OCI-LY3 (cell line): Measurements from ENCODE around the gene RAB31.

Experiments
- H2AFZ ChIP-seq: fragments of 200-600, 300-600 bp; shearing (Covaris generic); 2 replicates; pipeline ENCODE4 v1.6.0; 2014; ENCODE audit warnings: antibody characterized with exemption, low read depth, low read length
- H3K27ac ChIP-seq: fragments of 200-600, 300-600 bp; sonication (generic); 2 replicates; pipeline ENCODE4 v1.5.1; 2014; ENCODE audit warnings: mild to moderate bottlenecking, low read length, moderate library complexity, mixed read lengths
- H3K27me3 ChIP-seq: fragments of 200-600, 300-600 bp; sonication (generic); 2 replicates; pipeline ENCODE4 v1.6.1; 2014; ENCODE audit warnings: low read depth, low read length, mixed read lengths
- H3K36me3 ChIP-seq: fragments of 200-600, 300-600 bp; sonication (generic); replicated peaks from 2 replicates; pipeline ENCODE3; 2014; ENCODE audit warnings: low read depth, low read length, mixed read lengths
- H3K4me1 ChIP-seq: fragments of 300-600, 200-600 bp; sonication (generic); 2 replicates; pipeline ENCODE4 v1.6.1; 2014; ENCODE audit warnings: low read length, mixed read lengths
- H3K4me2 ChIP-seq: fragments of 200-600, 300-600 bp; sonication (generic); 2 replicates; pipeline ENCODE4 v1.6.1; 2014; ENCODE audit warnings: low read length, mixed read lengths
- H3K4me3 ChIP-seq: fragments of 300-600, 200-600 bp; sonication (generic); 2 replicates; pipeline ENCODE4 v1.5.1; 2014; ENCODE audit warnings: antibody characterized with exemption, mild to moderate bottlenecking, low read length, moderate library complexity
- H3K79me2 ChIP-seq: fragments of 300-600, 200-600 bp; shearing (Covaris generic); 2 replicates; pipeline ENCODE4 v1.6.1; 2014; ENCODE audit warnings: mild to moderate bottlenecking, low read length, mixed read lengths
- H3K9ac ChIP-seq: fragments of 300-600, 200-600 bp; shearing (Covaris generic); 2 replicates; pipeline ENCODE4 v1.6.0; 2014; ENCODE audit warnings: mild to moderate bottlenecking, low read length, moderate library complexity
- H3K9me3 ChIP-seq: fragments of 200-600, 300-600 bp; shearing (Covaris generic); 2 replicates; pipeline ENCODE4 v1.6.1; 2014; ENCODE audit warnings: low read length, mixed read lengths; ENCODE audit not compliant: insufficient read depth
- H4K20me1 ChIP-seq: fragments of 200-600, 300-600 bp; sonication (generic); 2 replicates; pipeline ENCODE4 v1.6.1; 2016; ENCODE audit warnings: low read length, mixed read lengths; ENCODE audit not compliant: insufficient read depth
- EZH2phosphoT487 ChIP-seq: fragments of 200-600 bp; shearing (Covaris generic); IDR thresholded peaks from 2 replicates; pipeline ENCODE4 v1.6.1; 2018; ENCODE audit warnings: antibody characterized with exemption, mixed run types, low read depth
- TF ChIP-seq, protein P1 (sequence below): fragments of 200-600, 300-600 bp; sonication (generic); IDR thresholded peaks from 2 replicates; pipeline ENCODE4 v1.5.1; 2014; ENCODE audit warnings: antibody characterized with exemption, low read length, low read depth

RAB31 gene

GRCh38 chr18:9775178-9775577 lies 67.1 kb downstream of the RAB31 start:
- Histone ChIP-seq H4K20me1 (no peaks in the 10 kb centered on the region), H3K9ac (no peak overlapping the region), H3K79me2 (no peaks in the 10 kb centered on the region), H3K4me1 (peaks cover 15% of the 10 kb centered on the region), H3K4me2 (no peak overlapping the region), H2AFZ (no peak overlapping the region), H3K4me3 (no peak overlapping the region), H3K9me3 (no peaks in the 10 kb centered on the region), H3K27ac (no peak overlapping the region), H3K36me3 (no peaks in the 10 kb centered on the region), H3K27me3 (no peaks in the 10 kb centered on the region)
- no peak for TF ChIP-seq EZH2phosphoT487
- TF ChIP-seq, protein P1, sequence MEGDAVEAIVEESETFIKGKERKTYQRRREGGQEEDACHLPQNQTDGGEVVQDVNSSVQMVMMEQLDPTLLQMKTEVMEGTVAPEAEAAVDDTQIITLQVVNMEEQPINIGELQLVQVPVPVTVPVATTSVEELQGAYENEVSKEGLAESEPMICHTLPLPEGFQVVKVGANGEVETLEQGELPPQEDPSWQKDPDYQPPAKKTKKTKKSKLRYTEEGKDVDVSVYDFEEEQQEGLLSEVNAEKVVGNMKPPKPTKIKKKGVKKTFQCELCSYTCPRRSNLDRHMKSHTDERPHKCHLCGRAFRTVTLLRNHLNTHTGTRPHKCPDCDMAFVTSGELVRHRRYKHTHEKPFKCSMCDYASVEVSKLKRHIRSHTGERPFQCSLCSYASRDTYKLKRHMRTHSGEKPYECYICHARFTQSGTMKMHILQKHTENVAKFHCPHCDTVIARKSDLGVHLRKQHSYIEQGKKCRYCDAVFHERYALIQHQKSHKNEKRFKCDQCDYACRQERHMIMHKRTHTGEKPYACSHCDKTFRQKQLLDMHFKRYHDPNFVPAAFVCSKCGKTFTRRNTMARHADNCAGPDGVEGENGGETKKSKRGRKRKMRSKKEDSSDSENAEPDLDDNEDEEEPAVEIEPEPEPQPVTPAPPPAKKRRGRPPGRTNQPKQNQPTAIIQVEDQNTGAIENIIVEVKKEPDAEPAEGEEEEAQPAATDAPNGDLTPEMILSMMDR, result no peak

DNA sequence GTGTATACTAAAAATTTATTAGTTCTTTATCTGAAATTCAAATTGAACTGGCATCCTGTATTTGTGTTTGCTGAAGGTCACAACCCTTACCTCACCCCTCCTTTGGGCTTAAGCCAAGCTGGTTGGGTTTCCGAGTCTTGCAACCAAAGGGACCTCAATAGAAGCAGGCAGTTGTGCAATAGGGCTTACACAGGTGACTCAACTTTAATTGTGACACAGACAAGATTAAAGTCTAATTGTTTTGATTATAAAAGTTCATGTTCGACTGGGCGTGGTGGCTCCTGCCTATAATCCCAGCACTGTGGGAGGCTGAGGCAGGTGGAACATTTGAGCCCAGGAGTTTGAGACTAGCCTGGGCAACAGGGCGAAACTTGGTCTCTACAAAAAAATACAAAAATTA lies 71.5 kb downstream of the RAB31 start:
- Histone ChIP-seq H3K27me3 (no peaks in the 10 kb centered on the region), H4K20me1 (no peaks in the 10 kb centered on the region), H3K4me3 (no peak overlapping the region), H3K9ac (no peak overlapping the region), H2AFZ (no peak overlapping the region), H3K9me3 (no peaks in the 10 kb centered on the region), H3K4me1 (no peaks in the 10 kb centered on the region), H3K79me2 (no peaks in the 10 kb centered on the region), H3K4me2 (no peak overlapping the region), H3K27ac (no peak overlapping the region), H3K36me3 (no peaks in the 10 kb centered on the region)
- TF ChIP-seq EZH2phosphoT487, result no peak
- TF ChIP-seq, protein P1, result no peak

DNA sequence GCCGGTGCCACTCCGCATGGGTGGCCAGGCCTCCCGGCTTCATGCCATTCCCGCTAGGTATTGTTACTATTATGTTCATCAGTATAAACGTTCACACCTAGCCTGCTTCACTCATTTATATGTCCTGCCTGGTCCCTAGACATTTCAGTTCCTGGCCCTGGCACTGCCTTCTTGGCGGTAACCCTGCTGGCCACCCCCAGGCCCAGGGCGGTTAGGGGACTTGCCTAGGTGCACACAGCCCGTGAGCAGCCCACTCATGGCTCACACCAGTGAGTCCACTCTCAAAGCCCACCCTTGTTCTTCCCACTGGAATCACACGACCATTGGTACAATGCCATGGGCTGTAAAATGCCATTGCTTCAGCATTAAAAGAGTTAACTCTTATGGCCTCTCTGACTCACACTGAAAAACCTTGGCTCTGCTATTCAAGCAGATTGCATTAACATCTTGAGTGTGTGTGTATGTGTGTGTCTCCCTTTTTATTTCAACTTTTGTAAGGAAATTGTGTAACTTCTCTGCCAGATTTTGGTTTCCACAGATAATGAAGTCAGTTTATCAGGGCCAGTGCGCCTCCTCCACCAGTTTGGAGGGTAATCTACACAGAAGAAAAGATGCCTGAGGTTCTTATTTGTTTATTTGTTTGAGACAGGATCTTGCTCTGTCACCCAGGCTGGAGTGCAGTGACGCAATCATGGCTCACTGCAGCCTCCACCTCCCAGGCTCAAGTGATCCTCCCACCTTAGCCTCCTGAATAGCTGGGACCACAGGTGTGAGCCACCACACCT lies 74.2 kb downstream of the RAB31 start:
- no peak overlapping the region for H3K27ac ChIP-seq
- H3K4me2 ChIP-seq, result no peak overlapping the region
- H3K9ac ChIP-seq, result no peak overlapping the region

GRCh38 chr18:9786631-9787030 lies 78.5 kb downstream of the RAB31 start:
- Histone ChIP-seq H3K9me3 (no peaks in the 10 kb centered on the region), H4K20me1 (no peaks in the 10 kb centered on the region), H3K27ac (no peak overlapping the region), H3K27me3 (no peaks in the 10 kb centered on the region), H2AFZ (no peak overlapping the region), H3K9ac (no peak overlapping the region), H3K4me1 (no peaks in the 10 kb centered on the region), H3K4me2 (no peak overlapping the region), H3K4me3 (no peak overlapping the region), H3K36me3 (no peaks in the 10 kb centered on the region), H3K79me2 (no peaks in the 10 kb centered on the region)
- TF ChIP-seq, protein P1, result no peak
- TF ChIP-seq EZH2phosphoT487, result no peak

More for the DNA sequence above, 74.2 kb downstream of the RAB31 start:
- Histone ChIP-seq H3K36me3 (no peaks in the 10 kb centered on the region), H3K79me2 (no peaks in the 10 kb centered on the region), H2AFZ (no peak overlapping the region), H3K27me3 (no peaks in the 10 kb centered on the region), H3K9me3 (no peaks in the 10 kb centered on the region), H3K4me1 (no peaks in the 10 kb centered on the region), H3K4me3 (no peak overlapping the region), H4K20me1 (no peaks in the 10 kb centered on the region)
- TF ChIP-seq EZH2phosphoT487, result no peak
- TF ChIP-seq, protein P1, result no peak
